Measurements from ENCODE around the gene PTBP2. TPM values are rescaled to one million over a fixed set of nuclear protein-coding genes. Genes with fewer than 3 reads are reported as not detected.

Gene PTBP2
- total RNA-seq, 1 experiment from 2014 or later = 13.2 TPM

- DNase-seq (ENCODE audit: low read depth, low spot score) (no peak), ATAC-seq (no peak)
- H3K36me3 ChIP-seq (ENCODE audit: control insufficient read depth in 1 of 2, insufficient read depth in 2 of 2, low read length in 2 of 2) = peaks cover 0 to 11% of the 10 kb centered on the region in 2 experiments; a peak in 2 of 4 replicates
- H3K4me2 ChIP-seq (ENCODE audit: low read length) = no peak overlapping the region
- no peak overlapping the region for H2AFZ ChIP-seq (ENCODE audit: low read depth, low read length, poor library complexity, severe bottlenecking)
- H3K4me3 ChIP-seq (replicated peaks in 1 of 2; ENCODE audit: low read depth in 1 of 2, low read length in 2 of 2) = no peak overlapping the region
- ChIA-PET CTCF (no interaction called here), RAD21 (ENCODE audit: low non-redundant PET in 1 of 2, low total read pairs in 2 of 2, uncharacterized antibody in 2 of 2, unreplicated experiment in 2 of 2) (no interaction called here), POLR2A (no interaction called here)
- TF ChIP-seq EGR1 (IDR thresholded peaks at IDR 0.05; ENCODE audit: low read depth) (no peak), FOSL1 (IDR thresholded peaks at IDR 0.05; ENCODE audit: low read depth) (no peak), EZH2 (IDR thresholded peaks at IDR 0.05) (no peak), TCF7L2 (IDR thresholded peaks at IDR 0.05; ENCODE audit: borderline replicate concordance, extremely low read depth, insufficient read depth, insufficient read length) (no peak), POLR2A (IDR thresholded peaks at IDR 0.05; ENCODE audit: borderline replicate concordance, extremely low read depth, insufficient read depth, insufficient read length) (no peak), SP1 (IDR thresholded peaks at IDR 0.05; ENCODE audit: low read depth) (no peak), CEBPB (IDR thresholded peaks at IDR 0.05; ENCODE audit: low read depth) (no peak), YY1 (IDR thresholded peaks at IDR 0.05; ENCODE audit: extremely low read depth, insufficient replicate concordance, low read depth, low read length) (no peak), ZNF274 (IDR thresholded peaks at IDR 0.05; ENCODE audit: low read depth, low read length) (no peak), CBX3 (IDR thresholded peaks at IDR 0.05; ENCODE audit: low read depth) (no peak), POLR2AphosphoS5 (IDR thresholded peaks at IDR 0.05; ENCODE audit: low read depth, low read length) (no peak), SRF (IDR thresholded peaks at IDR 0.05; ENCODE audit: low read depth) (no peak), ATF3 (IDR thresholded peaks at IDR 0.05) (no peak), EZH2phosphoT487 (IDR thresholded peaks at IDR 0.05; ENCODE audit: borderline replicate concordance) (no peak), MAX (IDR thresholded peaks at IDR 0.05) (no peak), CTCF (IDR thresholded peaks at IDR 0.05 in 2 of 3, conservative IDR thresholded peaks at IDR 0.05 in 1 of 3; ENCODE audit: borderline replicate concordance in 1 of 3, insufficient read depth in 1 of 3, low read depth in 2 of 3, low read length in 2 of 3) (no peak)
- no peaks in the 10 kb centered on the region for H3K9me3 ChIP-seq (ENCODE audit: control insufficient read depth in 1 of 2, insufficient read depth in 1 of 2, low read depth in 1 of 2, low read length in 2 of 2)
- BruUV-seq (replicated peaks) = no TSS peak
- H3K9ac ChIP-seq (ENCODE audit: low read length) = no peak overlapping the region
- intact Hi-C loops (cut with micrococcal nuclease) = no loop called here
- H3K9me2 ChIP-seq (ENCODE audit: insufficient read depth) = no peaks in the 10 kb centered on the region
- peaks cover 54% of the 10 kb centered on the region for H3K79me2 ChIP-seq (ENCODE audit: insufficient read depth, low read length)
- no peaks in the 10 kb centered on the region for H3K4me1 ChIP-seq (ENCODE audit: control insufficient read depth in 1 of 2, insufficient read depth in 2 of 2, low read length in 2 of 2)
- 0 out of 2 replicates have a peak, but pooled peaks cover 6% of the 10 kb centered on the region for H4K20me1 ChIP-seq (ENCODE audit: insufficient read depth)
- no peaks in the 10 kb centered on the region for H3K27me3 ChIP-seq (ENCODE audit: insufficient read depth, low read length)
- no peak overlapping the region for H3K27ac ChIP-seq (ENCODE audit: low read depth, low read length)
These were observed 50.8 kb downstream of the PTBP2 start for GRCh38 chr1:96772349-96772748.

All from HCT116 (cell line).